ENCODE measurements around the gene PDE1A. TPM values are rescaled to one million over a fixed set of nuclear protein-coding genes. Genes with fewer than 3 reads are reported as not detected.

The PDE1A gene
- total and polyA plus RNA-seq, 2 of the 4 experiments (the other 2 are of a cell fraction): 0.24 to 0.90 TPM

DNA sequence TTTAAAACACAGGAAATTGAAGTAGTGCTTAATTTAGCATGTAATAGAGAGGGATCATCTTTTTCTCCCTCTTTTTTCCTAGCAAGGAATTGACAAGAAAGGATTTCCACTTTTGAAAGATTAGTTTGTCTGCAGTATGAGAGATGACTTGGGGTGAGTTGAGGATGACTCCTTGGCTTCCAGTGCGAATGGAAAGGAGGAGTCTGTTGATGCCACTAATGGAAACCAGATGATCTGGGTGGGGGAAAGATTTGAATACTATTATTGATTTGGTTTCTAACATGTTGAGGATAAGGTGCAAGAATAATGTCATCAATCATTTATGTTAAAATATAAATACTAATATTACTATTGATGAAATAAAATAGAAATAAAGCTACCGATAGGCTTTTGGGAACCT lies 235.8 kb downstream of the PDE1A start:
- intact Hi-C loops (cut with micrococcal nuclease) (loop anchor here (10.0 kb wide), 1 partner anchor 234 kb away; the partner anchor contains the start of gene PDE1A), in situ Hi-C loops (cut with MboI; ENCODE audit: low sequenced_read_pairs) (no loop called here), dilution Hi-C loops (cut with HindIII; ENCODE audit: low sequenced_read_pairs, unreplicated experiment) (loop anchor here (25.0 kb wide), 1 partner anchor 471 kb away; no protein-coding TSS in a partner anchor)
- Histone ChIP-seq H2BK15ac (ENCODE audit: low read depth, low read length) (no peak overlapping the region), H2BK20ac (ENCODE audit: low read depth, low read length) (no peak overlapping the region), H3K79me1 (ENCODE audit: low read depth in 1 of 2, low read length in 2 of 2) (no peaks in the 10 kb centered on the region), H3K9ac (ENCODE audit: low read depth, low read length) (no peak overlapping the region), H4K91ac (ENCODE audit: insufficient read depth, low read depth, low read length) (no peak overlapping the region), H2BK5ac (ENCODE audit: low read depth, low read length, poor library complexity, severe bottlenecking) (no peak overlapping the region), H3K9me1 (ENCODE audit: insufficient read depth, low read length) (no peaks in the 10 kb centered on the region), H3K4me3 (ENCODE audit: insufficient read depth, low read depth, low read length) (no peak overlapping the region), H4K5ac (ENCODE audit: low read depth, low read length) (no peak overlapping the region), H3K4ac (ENCODE audit: low read depth, low read length) (no peak overlapping the region), H2AFZ (replicated peaks; ENCODE audit: low read length, poor library complexity) (no peak overlapping the region), H2BK120ac (ENCODE audit: low read depth, low read length) (no peak overlapping the region), H4K20me1 (ENCODE audit: insufficient read depth, low read length) (no peaks in the 10 kb centered on the region), H3K36me3 (ENCODE audit: control insufficient read depth, insufficient read depth, low read length) (no peaks in the 10 kb centered on the region), H2AK5ac (ENCODE audit: low read depth, low read length) (no peak overlapping the region), H3K4me2 (ENCODE audit: low read depth, low read length) (no peak overlapping the region), H3K56ac (ENCODE audit: extremely low read depth, insufficient read depth, low read length) (no peak overlapping the region), H3K27ac (ENCODE audit: insufficient read depth, low read length) (no peak overlapping the region), H3K9me3 (ENCODE audit: control insufficient read depth, insufficient read depth, low read length) (no peaks in the 10 kb centered on the region), H3K18ac (ENCODE audit: low read depth, low read length) (no peak overlapping the region), H3K23ac (ENCODE audit: low read depth, low read length) (no peak overlapping the region), H3K4me1 (ENCODE audit: control insufficient read depth, insufficient read depth, low read length) (no peaks in the 10 kb centered on the region), H4K8ac (ENCODE audit: low read depth in 2 of 2, low read length in 2 of 2) (no peak overlapping the region), H3K27me3 (ENCODE audit: control insufficient read depth, insufficient read depth, low read length) (no peaks in the 10 kb centered on the region), H3K14ac (replicated peaks; ENCODE audit: low read depth, low read length) (no peak overlapping the region), H2AK9ac (replicated peaks; ENCODE audit: low read depth, low read length, poor library complexity) (no peak overlapping the region)
- ATAC-seq (ENCODE audit: low read depth): no peak
- no peak for DNase-seq
- no CpG with 5 or more reads among the region's 2 CpGs for WGBS, 2 experiments (ENCODE audit: extremely low coverage in 2 of 2, insufficient read length in 1 of 2)
- ChIA-PET POLR2A (ENCODE audit: unreplicated experiment) (no interaction called here), CTCF (interaction anchor here (1.0 to 1.1 kb wide), 2 partner anchors 10 to 458 kb away, joined by 3 to 4 read pairs; no protein-coding TSS in a partner anchor)
- BruUV-seq (replicated peaks): no TSS peak
- no peak for TF ChIP-seq RAD21 (IDR thresholded peaks at IDR 0.05; ENCODE audit: low read length)
- no peak for TF ChIP-seq RFX5 (IDR thresholded peaks at IDR 0.05; ENCODE audit: low read depth, low read length)
- no peak for TF ChIP-seq CHD1 (IDR thresholded peaks at IDR 0.05; ENCODE audit: low read depth, low read length)
- no peak for TF ChIP-seq POLR2A (IDR thresholded peaks at IDR 0.05; ENCODE audit: low read depth, low read length)
- TF ChIP-seq BHLHE40 (IDR thresholded peaks at IDR 0.05; ENCODE audit: low read depth, low read length): no peak
- no peak for TF ChIP-seq MAFK (IDR thresholded peaks at IDR 0.05; ENCODE audit: low read depth, low read length)
- TF ChIP-seq MAZ (IDR thresholded peaks at IDR 0.05; ENCODE audit: borderline replicate concordance, low read depth, low read length): no peak
- TF ChIP-seq FOS (IDR thresholded peaks at IDR 0.05; ENCODE audit: low read depth, low read length): no peak
